Vagina (tissue), 2 donors: ENCODE measurements around the gene ADK. TPM values are rescaled to one million over a fixed set of nuclear protein-coding genes. Genes with fewer than 3 reads are reported as not detected.

ENCODE experiments used
- DNase-seq, 2 donors: peaks; one replicate each; pipeline ENCODE4 v3.0.0-alpha.2; 2017; ENCODE audit errors: extremely low spot score in 2 of 2
- H3K27ac ChIP-seq: fragments of 200-600 bp; sonication (generic); one replicate; pipeline ENCODE4 v1.5.1; 2019
- H3K27me3 ChIP-seq: fragments of 200-600 bp; sonication (generic); one replicate; pipeline ENCODE4 v1.5.1; 2019
- H3K36me3 ChIP-seq, 2 donors: fragments of 200-600 bp; sonication (generic); one replicate each; pipeline ENCODE4 v1.5.1; 2017 to 2019
- H3K4me1 ChIP-seq: fragments of 200-600 bp; sonication (generic); one replicate; pipeline ENCODE4 v1.5.1; 2019
- H3K4me3 ChIP-seq, 2 donors: fragments of 200-600 bp; sonication (generic); 1 replicate in 1 of 2; 2 replicates in 1 of 2; pipeline ENCODE4 v1.5.1; 2016 to 2019
- H3K9me3 ChIP-seq: fragments of 200-600 bp; sonication (generic); one replicate; pipeline ENCODE4 v1.5.1; 2019
- POLR2A ChIP-seq, 2 donors: fragments of 450-650 bp; IDR thresholded peaks; one replicate each; pipeline ENCODE4 v1.6.1; 2017; ENCODE audit warnings: antibody characterized with exemption in 2 of 2, mild to moderate bottlenecking in 2 of 2, moderate library complexity in 2 of 2
- POLR2AphosphoS5 ChIP-seq, 2 donors: sonication (generic); formaldehyde crosslinking; IDR thresholded peaks; one replicate each; pipeline ENCODE4 v1.9.0; 2017; ENCODE audit warnings: antibody characterized with exemption in 2 of 2, mild to moderate bottlenecking in 2 of 2, low read depth in 1 of 2; ENCODE audit not compliant: insufficient read depth in 1 of 2
- intact Hi-C: fragments of 100-400 bp; cut with DNase I; formaldehyde crosslinking; loops from one replicate; pipeline ENCODE4 v1.15.1; 2023
- total RNA-seq: library from RNA; depleted of rRNA; stranded (reverse); fragments of >200 nt; gene quantifications from one replicate; pipeline ENCODE4 v1.2.3, GENCODE V29; 2016
- TF ChIP-seq, protein P1 (sequence below), 3 experiments: fragments of 450-650 bp in 2 of 3; fragments of 200-600 bp in 1 of 3; sonication (generic) in 1 of 3; IDR thresholded peaks; one replicate each; pipeline ENCODE4 v1.5.1; 2017 to 2019; ENCODE audit warnings: antibody characterized with exemption in 3 of 3, mild to moderate bottlenecking in 2 of 3, moderate library complexity in 2 of 3

Gene ADK
- 46.2 TPM for total RNA-seq

DNA sequence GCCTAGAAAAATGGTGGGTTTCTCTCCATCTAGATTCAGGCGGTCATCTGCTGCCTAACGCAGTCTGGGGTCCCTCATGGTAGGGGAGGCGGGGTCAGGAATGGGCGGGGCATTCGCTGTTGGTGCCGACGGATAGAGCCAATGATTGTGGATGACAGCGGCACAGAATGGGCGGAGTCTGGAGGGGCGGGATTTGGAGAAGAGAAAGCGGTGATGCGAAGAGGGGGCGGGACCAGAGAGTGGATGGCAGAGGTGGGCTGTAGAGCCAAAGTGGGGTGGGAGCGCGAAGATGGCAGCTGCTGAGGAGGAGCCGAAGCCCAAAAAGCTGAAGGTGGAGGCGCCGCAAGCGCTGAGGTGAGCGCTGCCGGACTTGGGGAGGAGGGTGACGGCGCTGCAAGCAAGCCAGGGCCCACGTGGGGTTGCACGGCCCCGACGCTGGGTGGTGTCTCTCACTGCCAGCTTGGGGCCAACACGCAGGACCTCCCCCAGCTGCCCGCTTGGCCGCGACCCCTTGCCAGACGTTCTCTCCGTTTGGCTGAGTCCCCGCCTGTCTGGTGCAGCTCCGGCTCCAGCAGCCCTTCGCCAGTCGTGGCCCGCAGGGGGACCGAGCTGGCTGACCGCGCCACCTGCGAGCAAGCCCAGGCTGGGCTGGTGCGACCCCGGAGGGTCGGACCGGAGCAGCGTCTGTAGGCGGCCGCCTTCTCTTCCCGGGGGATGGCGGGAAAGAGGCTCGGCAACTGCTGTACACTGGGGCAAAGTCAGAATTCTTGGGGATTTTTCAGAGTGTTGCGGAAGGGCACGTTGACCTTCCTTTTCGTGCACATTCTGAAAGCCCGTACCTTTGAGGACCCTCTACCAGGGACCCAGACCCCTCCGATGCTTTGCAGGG, at the start of gene ADK:
TSS of gene ADK (plus strand) at position 232 of the 889 bp plus-strand sequence. CDS start at position 290, 58 bp downstream.
- intact Hi-C loops, result loop anchor here (1.0 kb wide), 1 partner anchor 24 kb away; no protein-coding TSS in a partner anchor
- DNase-seq, result peak in 1 of 2 donors; percentile 98
- Histone ChIP-seq H3K27me3 (no peaks in the 10 kb centered on the region), H3K36me3 (no peaks in the 10 kb centered on the region), H3K9me3 (no peaks in the 10 kb centered on the region), H3K4me1 (peaks cover 50% of the 10 kb centered on the region), H3K4me3 (peak within 1 kb of the TSS; percentile 68 to 88), H3K27ac (peak within 1 kb of the TSS; percentile 82)
- TF ChIP-seq POLR2AphosphoS5 (IDR thresholded peaks at IDR 0.05; ENCODE audit: insufficient read depth in 1 of 2, low read depth in 1 of 2) (peak; percentile 90 to 94), POLR2A (IDR thresholded peaks at IDR 0.05) (peak in 1 of 2 donors; percentile 60)
- TF ChIP-seq, protein P1, sequence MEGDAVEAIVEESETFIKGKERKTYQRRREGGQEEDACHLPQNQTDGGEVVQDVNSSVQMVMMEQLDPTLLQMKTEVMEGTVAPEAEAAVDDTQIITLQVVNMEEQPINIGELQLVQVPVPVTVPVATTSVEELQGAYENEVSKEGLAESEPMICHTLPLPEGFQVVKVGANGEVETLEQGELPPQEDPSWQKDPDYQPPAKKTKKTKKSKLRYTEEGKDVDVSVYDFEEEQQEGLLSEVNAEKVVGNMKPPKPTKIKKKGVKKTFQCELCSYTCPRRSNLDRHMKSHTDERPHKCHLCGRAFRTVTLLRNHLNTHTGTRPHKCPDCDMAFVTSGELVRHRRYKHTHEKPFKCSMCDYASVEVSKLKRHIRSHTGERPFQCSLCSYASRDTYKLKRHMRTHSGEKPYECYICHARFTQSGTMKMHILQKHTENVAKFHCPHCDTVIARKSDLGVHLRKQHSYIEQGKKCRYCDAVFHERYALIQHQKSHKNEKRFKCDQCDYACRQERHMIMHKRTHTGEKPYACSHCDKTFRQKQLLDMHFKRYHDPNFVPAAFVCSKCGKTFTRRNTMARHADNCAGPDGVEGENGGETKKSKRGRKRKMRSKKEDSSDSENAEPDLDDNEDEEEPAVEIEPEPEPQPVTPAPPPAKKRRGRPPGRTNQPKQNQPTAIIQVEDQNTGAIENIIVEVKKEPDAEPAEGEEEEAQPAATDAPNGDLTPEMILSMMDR (IDR thresholded peaks at IDR 0.05), result peak in 1 of 3 experiments; percentile 29

GRCh38 chr10:74103560-74104258, 47.3 kb upstream of the ADK start:
- intact Hi-C loops, result no loop called here
- Histone ChIP-seq H3K9me3 (no peaks in the 10 kb centered on the region), H3K4me1 (no peaks in the 10 kb centered on the region), H3K36me3 (peaks cover 0 to 78% of the 10 kb centered on the region in 2 donors), H3K4me3 (no peak overlapping the region), H3K27ac (no peak overlapping the region), H3K27me3 (no peaks in the 10 kb centered on the region)
- no peak for DNase-seq
- TF ChIP-seq, protein P1 (IDR thresholded peaks at IDR 0.05), result no peak
- no peak for TF ChIP-seq POLR2AphosphoS5 (IDR thresholded peaks at IDR 0.05; ENCODE audit: insufficient read depth in 1 of 2, low read depth in 1 of 2)
- no peak for TF ChIP-seq POLR2A (IDR thresholded peaks at IDR 0.05)

DNA sequence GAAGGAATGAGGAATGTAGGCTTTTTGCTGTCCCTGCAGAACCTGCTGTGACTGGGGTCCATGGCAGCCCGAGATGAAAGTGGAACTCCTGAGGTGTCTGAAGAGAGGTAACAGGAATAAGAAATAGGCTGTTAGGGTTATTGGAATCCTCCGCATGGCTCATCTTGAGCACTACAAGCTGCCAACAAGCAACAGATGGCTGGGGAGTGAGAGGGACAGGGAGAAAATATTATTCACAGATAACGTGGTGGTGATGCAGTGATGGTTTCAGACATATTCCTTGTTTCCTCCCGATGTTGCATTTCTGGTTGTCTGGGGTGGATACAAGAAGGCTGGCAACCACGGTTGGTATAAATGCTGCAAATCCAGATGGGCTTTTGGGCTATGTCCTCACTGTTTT, 46.5 kb upstream of the ADK start:
- TF ChIP-seq POLR2A (IDR thresholded peaks at IDR 0.05) (no peak), POLR2AphosphoS5 (IDR thresholded peaks at IDR 0.05; ENCODE audit: insufficient read depth in 1 of 2, low read depth in 1 of 2) (no peak)
- TF ChIP-seq, protein P1 (IDR thresholded peaks at IDR 0.05), result no peak
- H3K27me3 ChIP-seq, result no peaks in the 10 kb centered on the region
- no peaks in the 10 kb centered on the region for H3K9me3 ChIP-seq
- intact Hi-C loops, result no loop called here
- no peaks in the 10 kb centered on the region for H3K4me1 ChIP-seq
- H3K27ac ChIP-seq, result no peak overlapping the region
- no peak overlapping the region for H3K4me3 ChIP-seq
- DNase-seq, result no peak
- peaks cover 0 to 82% of the 10 kb centered on the region in 2 donors for H3K36me3 ChIP-seq

GRCh38 chr10:74104996-74105395, 46.0 kb upstream of the ADK start:
- no peak for DNase-seq
- Histone ChIP-seq H3K4me3 (no peak overlapping the region), H3K4me1 (no peaks in the 10 kb centered on the region), H3K27ac (no peak overlapping the region), H3K27me3 (no peaks in the 10 kb centered on the region), H3K9me3 (no peaks in the 10 kb centered on the region), H3K36me3 (peaks cover 0 to 86% of the 10 kb centered on the region in 2 donors)
- TF ChIP-seq POLR2A (IDR thresholded peaks at IDR 0.05), result no peak
- TF ChIP-seq POLR2AphosphoS5 (IDR thresholded peaks at IDR 0.05; ENCODE audit: insufficient read depth in 1 of 2, low read depth in 1 of 2), result no peak
- intact Hi-C loops, result no loop called here

GRCh38 chr10:74107391-74107790, 43.6 kb upstream of the ADK start:
- peaks cover 0 to 89% of the 10 kb centered on the region in 2 donors for H3K36me3 ChIP-seq
- H3K9me3 ChIP-seq, result no peaks in the 10 kb centered on the region
- H3K27me3 ChIP-seq, result no peaks in the 10 kb centered on the region
- TF ChIP-seq, protein P1 (IDR thresholded peaks at IDR 0.05), result no peak
- TF ChIP-seq POLR2AphosphoS5 (IDR thresholded peaks at IDR 0.05; ENCODE audit: insufficient read depth in 1 of 2, low read depth in 1 of 2), result no peak
- TF ChIP-seq POLR2A (IDR thresholded peaks at IDR 0.05), result no peak
- DNase-seq, result no peak
- intact Hi-C loops, result no loop called here
- no peak overlapping the region for H3K27ac ChIP-seq
- H3K4me3 ChIP-seq, result no peak overlapping the region
- H3K4me1 ChIP-seq, result no peaks in the 10 kb centered on the region
